ENCODE data around the gene APH1A.

APH1A gene

GRCh38 chr1:150263549-150263948 is 5.3 kb downstream of the APH1A start:
- no peak overlapping the region for H3K4me3 ChIP-seq (ENCODE audit: low read length)
- H3K9ac ChIP-seq (ENCODE audit: low read depth, low read length), result no peak overlapping the region
- no peak overlapping the region for H3K4me2 ChIP-seq (ENCODE audit: low read length)

GRCh38 chr1:150262388-150263320 is 6.2 kb downstream of the APH1A start:
- Histone ChIP-seq H3K4me3 (ENCODE audit: low read length) (no peak overlapping the region), H3K9me3 (replicated peaks; ENCODE audit: low read length) (no peaks in the 10 kb centered on the region), H3K4me1 (ENCODE audit: control insufficient read depth, insufficient read depth, low read length) (peaks cover 7% of the 10 kb centered on the region), H3K36me3 (ENCODE audit: insufficient read depth, low read length) (peaks cover 30% of the 10 kb centered on the region), H3K27me3 (ENCODE audit: control insufficient read depth, insufficient read depth, low read length) (peaks cover 27% of the 10 kb centered on the region), H3K4me2 (ENCODE audit: low read length) (no peak overlapping the region), H3K9ac (ENCODE audit: low read depth, low read length) (no peak overlapping the region)

More at GRCh38 chr1:150263549-150263948, 5.3 kb downstream of the APH1A start:
- peaks cover 8% of the 10 kb centered on the region for H3K4me1 ChIP-seq (ENCODE audit: control insufficient read depth, insufficient read depth, low read length)
- H3K9me3 ChIP-seq (replicated peaks; ENCODE audit: low read length), result no peaks in the 10 kb centered on the region
- H3K36me3 ChIP-seq (ENCODE audit: insufficient read depth, low read length), result peaks cover 30% of the 10 kb centered on the region
- H3K27me3 ChIP-seq (ENCODE audit: control insufficient read depth, insufficient read depth, low read length), result peaks cover 18% of the 10 kb centered on the region

GRCh38 chr1:150261367-150261766 is 7.4 kb downstream of the APH1A start:
- H3K4me1 ChIP-seq (ENCODE audit: control insufficient read depth, insufficient read depth, low read length), result peaks cover 6% of the 10 kb centered on the region
- no peak overlapping the region for H3K4me2 ChIP-seq (ENCODE audit: low read length)
- no peak overlapping the region for H3K9ac ChIP-seq (ENCODE audit: low read depth, low read length)
- peaks cover 32% of the 10 kb centered on the region for H3K27me3 ChIP-seq (ENCODE audit: control insufficient read depth, insufficient read depth, low read length)
- H3K9me3 ChIP-seq (replicated peaks; ENCODE audit: low read length), result no peaks in the 10 kb centered on the region
- H3K36me3 ChIP-seq (ENCODE audit: insufficient read depth, low read length), result peaks cover 20% of the 10 kb centered on the region
- H3K4me3 ChIP-seq (ENCODE audit: low read length), result no peak overlapping the region

GRCh38 chr1:150259758-150260669 is 8.8 kb downstream of the APH1A start:
- H3K4me3 ChIP-seq (ENCODE audit: low read length), result no peak overlapping the region
- H3K4me1 ChIP-seq (ENCODE audit: control insufficient read depth, insufficient read depth, low read length), result peaks cover 14% of the 10 kb centered on the region
- H3K4me2 ChIP-seq (ENCODE audit: low read length), result no peak overlapping the region
- H3K36me3 ChIP-seq (ENCODE audit: insufficient read depth, low read length), result peaks cover 8% of the 10 kb centered on the region
- no peaks in the 10 kb centered on the region for H3K9me3 ChIP-seq (replicated peaks; ENCODE audit: low read length)
- H3K27me3 ChIP-seq (ENCODE audit: control insufficient read depth, insufficient read depth, low read length), result peaks cover 32% of the 10 kb centered on the region
- H3K9ac ChIP-seq (ENCODE audit: low read depth, low read length), result no peak overlapping the region

- no peaks in the 10 kb centered on the region for H3K36me3 ChIP-seq (ENCODE audit: insufficient read depth, low read length)
- no peak overlapping the region for H3K9ac ChIP-seq (ENCODE audit: low read depth, low read length)
- peaks cover 32% of the 10 kb centered on the region for H3K27me3 ChIP-seq (ENCODE audit: control insufficient read depth, insufficient read depth, low read length)
- no peaks in the 10 kb centered on the region for H3K9me3 ChIP-seq (replicated peaks; ENCODE audit: low read length)
- H3K4me2 ChIP-seq (ENCODE audit: low read length), result no peak overlapping the region
- no peak overlapping the region for H3K4me3 ChIP-seq (ENCODE audit: low read length)
- peaks cover 14% of the 10 kb centered on the region for H3K4me1 ChIP-seq (ENCODE audit: control insufficient read depth, insufficient read depth, low read length)
These were observed 9.6 kb downstream of the APH1A start for GRCh38 chr1:150259217-150259616.

- no peaks in the 10 kb centered on the region for H3K9me3 ChIP-seq (replicated peaks; ENCODE audit: low read length)
- H3K36me3 ChIP-seq (ENCODE audit: insufficient read depth, low read length), result no peaks in the 10 kb centered on the region
These were observed 10.9 kb downstream of the APH1A start, which contains the start of gene CA14 for GRCh38 chr1:150257624-150258585. Gene CA14 (plus strand): TSS chr1:150257774. CDS start chr1:150258129, 355 bp downstream.

GRCh38 chr1:150256554-150257341 is 12.1 kb downstream of the APH1A start:
- H3K4me3 ChIP-seq (ENCODE audit: low read length), result peak overlapping the region; percentile 15

More at GRCh38 chr1:150257624-150258585, 10.9 kb downstream of the APH1A start, which contains the start of gene CA14:
- H3K27me3 ChIP-seq (ENCODE audit: control insufficient read depth, insufficient read depth, low read length), result peaks cover 32% of the 10 kb centered on the region
- peak within 1 kb of the TSS; percentile 80 for H3K4me2 ChIP-seq (ENCODE audit: low read length)
- H3K9ac ChIP-seq (ENCODE audit: low read depth, low read length), result no peak within 1 kb of the TSS
- no peak within 1 kb of the TSS for H3K4me3 ChIP-seq (ENCODE audit: low read length)
- peaks cover 14% of the 10 kb centered on the region for H3K4me1 ChIP-seq (ENCODE audit: control insufficient read depth, insufficient read depth, low read length)

GRCh38 chr1:150256198-150256553 is 12.6 kb downstream of the APH1A start:
- no peaks in the 10 kb centered on the region for H3K9me3 ChIP-seq (replicated peaks; ENCODE audit: low read length)
- no peaks in the 10 kb centered on the region for H3K36me3 ChIP-seq (ENCODE audit: insufficient read depth, low read length)
- H3K9ac ChIP-seq (ENCODE audit: low read depth, low read length), result peak overlapping the region; percentile 38
- peak overlapping the region; percentile 15 for H3K4me3 ChIP-seq (ENCODE audit: low read length)
- H3K4me1 ChIP-seq (ENCODE audit: control insufficient read depth, insufficient read depth, low read length), result peaks cover 14% of the 10 kb centered on the region
- peak overlapping the region; percentile 80 for H3K4me2 ChIP-seq (ENCODE audit: low read length)
- H3K27me3 ChIP-seq (ENCODE audit: control insufficient read depth, insufficient read depth, low read length), result peaks cover 32% of the 10 kb centered on the region

More at GRCh38 chr1:150256554-150257341, 12.1 kb downstream of the APH1A start:
- H3K9me3 ChIP-seq (replicated peaks; ENCODE audit: low read length), result no peaks in the 10 kb centered on the region
- peaks cover 32% of the 10 kb centered on the region for H3K27me3 ChIP-seq (ENCODE audit: control insufficient read depth, insufficient read depth, low read length)
- no peaks in the 10 kb centered on the region for H3K36me3 ChIP-seq (ENCODE audit: insufficient read depth, low read length)
- peak overlapping the region; percentile 80 for H3K4me2 ChIP-seq (ENCODE audit: low read length)
- H3K9ac ChIP-seq (ENCODE audit: low read depth, low read length), result no peak overlapping the region
- H3K4me1 ChIP-seq (ENCODE audit: control insufficient read depth, insufficient read depth, low read length), result peaks cover 14% of the 10 kb centered on the region

GRCh38 chr1:150249936-150250335 is 18.9 kb downstream of the APH1A start:
- Histone ChIP-seq H3K27me3 (ENCODE audit: control insufficient read depth, insufficient read depth, low read length) (no peaks in the 10 kb centered on the region), H3K4me2 (ENCODE audit: low read length) (no peak overlapping the region), H3K36me3 (ENCODE audit: insufficient read depth, low read length) (no peaks in the 10 kb centered on the region), H3K4me3 (ENCODE audit: low read length) (no peak overlapping the region), H3K4me1 (ENCODE audit: control insufficient read depth, insufficient read depth, low read length) (no peaks in the 10 kb centered on the region), H3K9ac (ENCODE audit: low read depth, low read length) (no peak overlapping the region), H3K9me3 (replicated peaks; ENCODE audit: low read length) (no peaks in the 10 kb centered on the region)

GRCh38 chr1:150243003-150243402 is 25.8 kb downstream of the APH1A start:
- H3K4me2 ChIP-seq (ENCODE audit: low read length), result no peak overlapping the region
- H3K36me3 ChIP-seq (ENCODE audit: insufficient read depth, low read length), result no peaks in the 10 kb centered on the region
- no peaks in the 10 kb centered on the region for H3K4me1 ChIP-seq (ENCODE audit: control insufficient read depth, insufficient read depth, low read length)
- no peaks in the 10 kb centered on the region for H3K9me3 ChIP-seq (replicated peaks; ENCODE audit: low read length)
- H3K27me3 ChIP-seq (ENCODE audit: control insufficient read depth, insufficient read depth, low read length), result peaks cover 5% of the 10 kb centered on the region
- H3K9ac ChIP-seq (ENCODE audit: low read depth, low read length), result no peak overlapping the region
- H3K4me3 ChIP-seq (ENCODE audit: low read length), result no peak overlapping the region

Measured in skeletal muscle satellite cell (primary cell).